ENCODE results near the gene C1orf35. TPM values are rescaled to one million over a fixed set of nuclear protein-coding genes. Genes with fewer than 3 reads are reported as not detected.

C1orf35 gene
- total and polyA plus RNA-seq, 9 donors, result 2.8 to 29.3 (median 21.0) TPM

- no peaks in the 10 kb centered on the region for H3K27me3 ChIP-seq
- no peaks in the 10 kb centered on the region for H3K36me3 ChIP-seq
- H3K27ac ChIP-seq, result peak overlapping the region; percentile 97 to 99
- H3K9me3 ChIP-seq, result no peaks in the 10 kb centered on the region
- peaks cover 25% of the 10 kb centered on the region for H3K4me1 ChIP-seq (ENCODE audit: insufficient read depth)
- DNase-seq, result peak in 2 of 5 donors; percentile 31 to 54
- no peak overlapping the region for H3K4me3 ChIP-seq
- TF ChIP-seq CTCF (IDR thresholded peaks at IDR 0.05) (no peak), EP300 (IDR thresholded peaks at IDR 0.05) (no peak)
- WGBS, 3 donors, result 45 to 62% (median 48%) methylated on average over 8 of the region's 8 CpGs
- intact Hi-C loops (cut with DNase I), result no loop called here
Measured at GRCh38 chr1:228148935-228149405, 45.8 kb upstream of the C1orf35 start.

GRCh38 chr1:228148196-228148861, 45.2 kb upstream of the C1orf35 start:
- peak; percentile 41 to 59 (median 47) for DNase-seq
- H3K27ac ChIP-seq, result peak overlapping the region; percentile 97 to 99
- H3K36me3 ChIP-seq, result no peaks in the 10 kb centered on the region
- no peaks in the 10 kb centered on the region for H3K27me3 ChIP-seq
- 51 to 53% (median 51%) methylated on average over 18 of the region's 18 CpGs for WGBS, 3 donors
- H3K4me1 ChIP-seq (ENCODE audit: insufficient read depth), result peaks cover 25% of the 10 kb centered on the region
- H3K4me3 ChIP-seq, result no peak overlapping the region
- intact Hi-C loops (cut with DNase I), result no loop called here
- TF ChIP-seq CTCF (IDR thresholded peaks at IDR 0.05) (no peak), EP300 (IDR thresholded peaks at IDR 0.05) (no peak), POLR2A (IDR thresholded peaks at IDR 0.05) (no peak)
- H3K9me3 ChIP-seq, result no peaks in the 10 kb centered on the region

GRCh38 chr1:228147768-228148167, 44.6 kb upstream of the C1orf35 start:
- Histone ChIP-seq H3K9me3 (no peaks in the 10 kb centered on the region), H3K27ac (peak overlapping the region in 1 of 2 donors; percentile 99), H3K4me1 (ENCODE audit: insufficient read depth) (peaks cover 25% of the 10 kb centered on the region), H3K27me3 (no peaks in the 10 kb centered on the region), H3K36me3 (no peaks in the 10 kb centered on the region), H3K4me3 (no peak overlapping the region)
- TF ChIP-seq CTCF (IDR thresholded peaks at IDR 0.05) (no peak), POLR2A (IDR thresholded peaks at IDR 0.05) (no peak), EP300 (IDR thresholded peaks at IDR 0.05) (no peak)
- WGBS, 3 donors, result 85 to 87% (median 85%) methylated on average over 4 of the region's 4 CpGs
- intact Hi-C loops (cut with DNase I), result no loop called here
- peak in 1 of 5 donors; percentile 29 for DNase-seq

GRCh38 chr1:228147151-228147693, 44.1 kb upstream of the C1orf35 start:
- TF ChIP-seq EP300 (IDR thresholded peaks at IDR 0.05) (no peak), CTCF (IDR thresholded peaks at IDR 0.05) (no peak), POLR2A (IDR thresholded peaks at IDR 0.05) (no peak)
- WGBS, 3 donors, result 87 to 92% (median 88%) methylated on average over 16 to 20 of the region's 20 CpGs
- Histone ChIP-seq H3K4me3 (no peak overlapping the region), H3K4me1 (ENCODE audit: insufficient read depth) (peaks cover 29% of the 10 kb centered on the region), H3K36me3 (no peaks in the 10 kb centered on the region), H3K9me3 (no peaks in the 10 kb centered on the region), H3K27me3 (no peaks in the 10 kb centered on the region), H3K27ac (no peak overlapping the region)
- peak in 3 of 5 donors; percentile 38 to 40 (median 39) for DNase-seq
- intact Hi-C loops (cut with DNase I), result no loop called here
